ENCODE measurements around the gene CEP112.
A peak's percentile ranks its signal among the peaks of the same experiment; 100 is the strongest.
"Not testable (repeated sequence)": the region's sequence is repeated elsewhere in the genome, so short reads cannot be mapped to it uniquely, and the experiment has no call there.

Gene CEP112

GRCh38 chr17:65683428-65683827 is 508.5 kb downstream of the CEP112 start:
- DNase-seq (ENCODE audit: low read depth in 2 of 2) = no peak

- DNase-seq (ENCODE audit: low read depth in 2 of 2) = not testable (repeated sequence)
Observed at GRCh38 chr17:65681763-65682162, 510.2 kb downstream of the CEP112 start.

- no peak for DNase-seq (ENCODE audit: low read depth in 2 of 2)
Observed at GRCh38 chr17:65679165-65679845, 512.6 kb downstream of the CEP112 start.

- DNase-seq (ENCODE audit: low read depth in 2 of 2) = no peak
Observed at GRCh38 chr17:65678546-65678945, 513.4 kb downstream of the CEP112 start.

- no peak for DNase-seq (ENCODE audit: low read depth in 2 of 2)
Observed at GRCh38 chr17:65677932-65678331, 514.0 kb downstream of the CEP112 start.

- DNase-seq (ENCODE audit: low read depth in 2 of 2) = no peak
Observed at GRCh38 chr17:65674246-65675045, 517.5 kb downstream of the CEP112 start.

GRCh38 chr17:65670667-65671371 is 521.1 kb downstream of the CEP112 start:
- DNase-seq (ENCODE audit: low read depth in 2 of 2) = no peak

GRCh38 chr17:65668211-65668610 is 523.7 kb downstream of the CEP112 start:
- no peak for DNase-seq (ENCODE audit: low read depth in 2 of 2)

GRCh38 chr17:65667656-65668055 is 524.3 kb downstream of the CEP112 start:
- no peak for DNase-seq (ENCODE audit: low read depth in 2 of 2)

GRCh38 chr17:65666876-65667321 is 525.0 kb downstream of the CEP112 start:
- DNase-seq (ENCODE audit: low read depth in 2 of 2) = no peak

- no peak for DNase-seq (ENCODE audit: low read depth in 2 of 2)
Observed at GRCh38 chr17:65665966-65666365, 526.0 kb downstream of the CEP112 start.

- no peak for DNase-seq (ENCODE audit: low read depth in 2 of 2)
Observed at GRCh38 chr17:65664696-65665095, 527.2 kb downstream of the CEP112 start.

- no peak for DNase-seq (ENCODE audit: low read depth in 2 of 2)
Observed at GRCh38 chr17:65664266-65664665, 527.7 kb downstream of the CEP112 start.

- no peak for DNase-seq (ENCODE audit: low read depth in 2 of 2)
Observed at GRCh38 chr17:65662196-65662595, 529.7 kb downstream of the CEP112 start.

GRCh38 chr17:65660947-65661346 is 531.0 kb downstream of the CEP112 start:
- DNase-seq (ENCODE audit: low read depth in 2 of 2) = no peak

- DNase-seq (ENCODE audit: low read depth in 2 of 2) = no peak
Observed at GRCh38 chr17:65660078-65660477, 531.9 kb downstream of the CEP112 start.

- DNase-seq (ENCODE audit: low read depth in 2 of 2) = no peak
Observed at GRCh38 chr17:65659512-65659911, 532.4 kb downstream of the CEP112 start.

- no peak for DNase-seq (ENCODE audit: low read depth in 2 of 2)
Observed at GRCh38 chr17:65657251-65657828, 534.6 kb downstream of the CEP112 start.

- DNase-seq (ENCODE audit: low read depth in 2 of 2) = peak; percentile 12 to 31
Observed at GRCh38 chr17:65656390-65657250, 535.3 kb downstream of the CEP112 start.

- DNase-seq (ENCODE audit: low read depth in 2 of 2) = no peak
Observed at GRCh38 chr17:65655706-65656105, 536.2 kb downstream of the CEP112 start.

GRCh38 chr17:65644545-65644944 is 547.4 kb downstream of the CEP112 start:
- no peak for DNase-seq (ENCODE audit: low read depth in 2 of 2)

Data from activated CD4-positive, alpha-beta T cell treated with anti-CD3 and anti-CD28 coated beads for 24 hours (primary cell).